ENCODE measurements around the gene KIAA1191. TPM values are rescaled to one million over a fixed set of nuclear protein-coding genes. Genes with fewer than 3 reads are reported as not detected.

The KIAA1191 gene
- total and polyA plus RNA-seq, 2 of the 4 experiments (the other 2 are of a cell fraction): 114 to 124 TPM

DNA sequence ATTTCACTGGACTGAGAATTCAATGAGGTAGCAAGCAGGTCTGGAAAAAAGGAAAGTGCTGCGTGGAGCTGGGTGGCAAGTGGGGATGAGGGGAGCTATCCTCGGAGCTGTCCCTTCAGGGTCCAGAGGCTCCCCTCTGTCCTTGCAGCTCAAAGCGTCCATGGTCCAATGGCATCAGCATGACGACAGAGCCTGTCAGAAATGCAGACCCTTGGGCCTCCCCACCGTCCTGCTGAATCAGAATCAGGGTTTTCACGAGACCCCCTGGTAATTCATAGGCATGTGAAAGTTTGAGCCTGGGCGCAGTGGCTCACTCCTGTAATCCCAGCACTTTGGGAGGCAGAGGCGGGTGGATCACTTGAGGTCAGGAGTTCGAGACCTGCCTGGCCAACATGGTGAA, 32.5 kb upstream of the KIAA1191 start:
- Histone ChIP-seq H2AK5ac (ENCODE audit: low read depth, low read length) (no peak overlapping the region), H2BK20ac (ENCODE audit: low read depth, low read length) (no peak overlapping the region), H3K9me3 (ENCODE audit: control insufficient read depth, insufficient read depth, low read length) (no peaks in the 10 kb centered on the region), H4K91ac (ENCODE audit: insufficient read depth, low read depth, low read length) (no peak overlapping the region), H2BK120ac (ENCODE audit: low read depth, low read length) (no peak overlapping the region), H4K8ac (ENCODE audit: low read depth in 2 of 2, low read length in 2 of 2) (no peak overlapping the region), H2BK5ac (ENCODE audit: low read depth, low read length, poor library complexity, severe bottlenecking) (no peak overlapping the region), H3K9ac (ENCODE audit: low read depth, low read length) (no peak overlapping the region), H3K18ac (ENCODE audit: low read depth, low read length) (no peak overlapping the region), H3K9me1 (ENCODE audit: insufficient read depth, low read length) (no peaks in the 10 kb centered on the region; the same call in 1 of the 2 replicates), H3K14ac (replicated peaks; ENCODE audit: low read depth, low read length) (no peak overlapping the region), H3K36me3 (ENCODE audit: control insufficient read depth, insufficient read depth, low read length) (peaks cover 32% of the 10 kb centered on the region), H2AFZ (replicated peaks; ENCODE audit: low read length, poor library complexity) (no peak overlapping the region), H2BK15ac (ENCODE audit: low read depth, low read length) (no peak overlapping the region), H3K27me3 (ENCODE audit: control insufficient read depth, insufficient read depth, low read length) (no peaks in the 10 kb centered on the region), H4K20me1 (ENCODE audit: insufficient read depth, low read length) (peaks cover 4% of the 10 kb centered on the region; the same call in 1 of the 2 replicates), H3K23ac (ENCODE audit: low read depth, low read length) (no peak overlapping the region), H3K4me2 (ENCODE audit: low read depth, low read length) (no peak overlapping the region), H3K27ac (ENCODE audit: insufficient read depth, low read length) (no peak overlapping the region), H3K79me1 (ENCODE audit: low read depth in 1 of 2, low read length in 2 of 2) (peaks cover 3 to 34% of the 10 kb centered on the region in 2 experiments; a peak in 2 of 4 replicates), H2AK9ac (replicated peaks; ENCODE audit: low read depth, low read length, poor library complexity) (no peak overlapping the region), H3K56ac (ENCODE audit: extremely low read depth, insufficient read depth, low read length) (no peak overlapping the region), H3K4me3 (ENCODE audit: insufficient read depth, low read depth, low read length) (no peak overlapping the region), H4K5ac (ENCODE audit: low read depth, low read length) (no peak overlapping the region), H3K4ac (ENCODE audit: low read depth, low read length) (no peak overlapping the region), H3K4me1 (ENCODE audit: control insufficient read depth, insufficient read depth, low read length) (peaks cover 4% of the 10 kb centered on the region; the same call in 1 of the 2 replicates)
- no peak for DNase-seq
- no peak for TF ChIP-seq RFX5 (IDR thresholded peaks at IDR 0.05; ENCODE audit: low read depth, low read length)
- TF ChIP-seq RCOR1 (IDR thresholded peaks at IDR 0.05; ENCODE audit: insufficient replicate concordance, low read length): no peak
- TF ChIP-seq NFE2L2 (IDR thresholded peaks at IDR 0.05; ENCODE audit: low read depth, low read length): no peak
- 100% methylated on average over 4 of the region's 9 CpGs; no CpG with 5 or more reads in 1 of the 2 experiments for WGBS, 2 experiments (ENCODE audit: extremely low coverage in 2 of 2, insufficient read length in 1 of 2)
- ChIA-PET POLR2A (ENCODE audit: unreplicated experiment) (no interaction called here), CTCF (no interaction called here)
- in situ Hi-C loops (cut with MboI; ENCODE audit: low sequenced_read_pairs) (no loop called here), intact Hi-C loops (cut with micrococcal nuclease) (no loop called here), dilution Hi-C loops (cut with HindIII; ENCODE audit: low sequenced_read_pairs, unreplicated experiment) (no loop called here)
- ATAC-seq (ENCODE audit: low read depth): no peak
- BruUV-seq (replicated peaks): no TSS peak

All from IMR-90 (cell line).